HG03520 (cell line): ENCODE results near the gene WSCD1.

Source experiments
- ATAC-seq: cut with Tn5 transposase; IDR thresholded peaks from one replicate; pipeline ENCODE4 v1.9.1; 2021; ENCODE audit warnings: mild to moderate bottlenecking, moderate library complexity; ENCODE audit not compliant: unreplicated experiment

WSCD1 gene

GRCh38 chr17:6084311-6085161 lies 14.4 kb downstream of the WSCD1 start:
- ATAC-seq: no peak

- no peak for ATAC-seq
These were observed 15.6 kb downstream of the WSCD1 start for GRCh38 chr17:6085812-6086211.

- no peak for ATAC-seq
These were observed 16.6 kb downstream of the WSCD1 start for GRCh38 chr17:6086603-6087400.

GRCh38 chr17:6088141-6088540 lies 18.0 kb downstream of the WSCD1 start:
- no peak for ATAC-seq

- no peak for ATAC-seq
These were observed 20.1 kb downstream of the WSCD1 start for GRCh38 chr17:6090253-6090652.

- ATAC-seq: no peak
These were observed 22.2 kb downstream of the WSCD1 start for GRCh38 chr17:6092182-6092902.

- no peak for ATAC-seq
These were observed 22.8 kb downstream of the WSCD1 start for GRCh38 chr17:6092903-6093468.

GRCh38 chr17:6094453-6094852 lies 24.3 kb downstream of the WSCD1 start:
- ATAC-seq: no peak

GRCh38 chr17:6094926-6095325 lies 24.7 kb downstream of the WSCD1 start:
- no peak for ATAC-seq

- ATAC-seq: no peak
These were observed 25.3 kb downstream of the WSCD1 start for GRCh38 chr17:6095501-6095900.

- ATAC-seq: no peak
These were observed 26.2 kb downstream of the WSCD1 start for GRCh38 chr17:6096201-6097004.

- no peak for ATAC-seq
These were observed 26.8 kb downstream of the WSCD1 start for GRCh38 chr17:6097005-6097279.

- ATAC-seq: no peak
These were observed 28.1 kb downstream of the WSCD1 start for GRCh38 chr17:6098050-6098822.

GRCh38 chr17:6098823-6099180 lies 28.6 kb downstream of the WSCD1 start:
- no peak for ATAC-seq

- no peak for ATAC-seq
These were observed 29.3 kb downstream of the WSCD1 start for GRCh38 chr17:6099492-6099891.

- ATAC-seq: no peak
These were observed 30.0 kb downstream of the WSCD1 start for GRCh38 chr17:6100146-6100545.

- no peak for ATAC-seq
These were observed 30.8 kb downstream of the WSCD1 start for GRCh38 chr17:6100891-6101500.

- no peak for ATAC-seq
These were observed 31.5 kb downstream of the WSCD1 start for GRCh38 chr17:6101706-6102105.

GRCh38 chr17:6102615-6103014 lies 32.4 kb downstream of the WSCD1 start:
- ATAC-seq: no peak
